ENCODE measurements around the gene CCDC116.

DNA sequence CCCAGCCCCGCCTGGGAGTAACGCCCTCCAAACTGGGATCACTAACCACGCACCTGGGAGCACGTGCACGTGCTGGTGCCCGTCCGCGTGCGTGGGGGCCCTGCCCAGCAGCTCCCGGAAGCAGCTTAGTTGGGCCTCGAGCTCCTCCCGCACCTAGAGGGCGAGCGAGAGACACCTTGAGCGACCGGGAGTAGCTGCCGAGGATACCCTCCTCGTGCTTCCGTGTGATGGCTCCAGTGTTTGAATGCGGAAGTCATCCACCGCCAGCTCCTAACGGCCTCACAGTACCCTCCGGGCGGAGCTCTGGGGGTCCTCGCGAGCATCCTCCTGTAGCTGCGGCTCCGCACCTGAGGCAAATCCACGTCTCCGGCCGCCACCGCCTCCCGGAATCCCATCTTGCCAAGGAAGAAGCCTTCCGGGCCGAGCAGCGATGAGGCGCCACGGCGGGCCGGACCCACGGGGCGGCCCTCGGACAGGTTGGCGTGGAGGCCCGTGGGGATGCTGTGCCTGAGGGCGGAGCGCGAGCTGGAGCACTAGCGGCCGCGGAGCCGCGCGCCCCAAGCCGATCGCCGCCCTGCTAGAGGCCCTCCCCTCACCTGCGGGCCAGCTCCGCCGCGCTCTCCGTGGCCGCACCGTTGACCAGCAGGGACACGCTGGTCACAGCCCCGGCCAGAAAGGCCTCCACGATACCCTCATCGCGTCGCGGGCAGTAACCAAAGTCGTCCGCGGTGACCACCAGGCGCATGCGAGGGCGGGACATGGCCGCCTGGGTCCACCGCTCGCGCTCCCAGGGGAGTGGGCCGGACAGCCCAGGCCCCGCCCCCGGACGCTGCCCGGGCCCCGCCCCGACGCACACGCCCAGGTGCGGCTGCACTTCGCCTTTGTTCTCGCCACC is 3.1 kb upstream of the CCDC116 start, which contains the start of gene YDJC:
- TF ChIP-seq, protein P1, sequence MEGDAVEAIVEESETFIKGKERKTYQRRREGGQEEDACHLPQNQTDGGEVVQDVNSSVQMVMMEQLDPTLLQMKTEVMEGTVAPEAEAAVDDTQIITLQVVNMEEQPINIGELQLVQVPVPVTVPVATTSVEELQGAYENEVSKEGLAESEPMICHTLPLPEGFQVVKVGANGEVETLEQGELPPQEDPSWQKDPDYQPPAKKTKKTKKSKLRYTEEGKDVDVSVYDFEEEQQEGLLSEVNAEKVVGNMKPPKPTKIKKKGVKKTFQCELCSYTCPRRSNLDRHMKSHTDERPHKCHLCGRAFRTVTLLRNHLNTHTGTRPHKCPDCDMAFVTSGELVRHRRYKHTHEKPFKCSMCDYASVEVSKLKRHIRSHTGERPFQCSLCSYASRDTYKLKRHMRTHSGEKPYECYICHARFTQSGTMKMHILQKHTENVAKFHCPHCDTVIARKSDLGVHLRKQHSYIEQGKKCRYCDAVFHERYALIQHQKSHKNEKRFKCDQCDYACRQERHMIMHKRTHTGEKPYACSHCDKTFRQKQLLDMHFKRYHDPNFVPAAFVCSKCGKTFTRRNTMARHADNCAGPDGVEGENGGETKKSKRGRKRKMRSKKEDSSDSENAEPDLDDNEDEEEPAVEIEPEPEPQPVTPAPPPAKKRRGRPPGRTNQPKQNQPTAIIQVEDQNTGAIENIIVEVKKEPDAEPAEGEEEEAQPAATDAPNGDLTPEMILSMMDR (conservative IDR thresholded peaks at IDR 0.05): peak; percentile 91
- TF ChIP-seq ZFX (IDR thresholded peaks at IDR 0.05): peak; percentile 48; the same call in 1 of the 2 replicates
